Measurements from ENCODE around the gene NTN1.
"Not testable (repeated sequence)": the region's sequence is repeated elsewhere in the genome, so short reads cannot be mapped to it uniquely, and the experiment has no call there.

NTN1 gene

DNA sequence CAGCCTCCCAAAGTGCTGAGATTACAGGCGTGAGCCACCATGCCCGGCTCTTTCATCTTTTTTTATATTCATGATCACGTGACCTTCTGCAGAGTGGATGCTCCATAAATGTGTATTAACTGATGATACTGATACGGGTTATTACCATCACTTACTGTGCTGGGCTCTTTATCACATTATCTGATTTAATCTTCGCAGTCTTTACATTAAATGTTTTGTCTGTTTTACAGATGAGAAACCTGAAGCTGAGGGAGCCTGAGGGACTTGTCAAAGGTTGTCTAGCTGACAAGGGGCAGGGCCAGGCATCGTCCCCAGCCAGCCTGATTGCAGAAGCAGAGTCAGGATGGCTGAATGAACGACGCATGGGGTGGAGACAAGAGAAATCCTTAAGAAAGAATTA lies 104.4 kb downstream of the NTN1 start:
- DNase-seq: no peak

DNA sequence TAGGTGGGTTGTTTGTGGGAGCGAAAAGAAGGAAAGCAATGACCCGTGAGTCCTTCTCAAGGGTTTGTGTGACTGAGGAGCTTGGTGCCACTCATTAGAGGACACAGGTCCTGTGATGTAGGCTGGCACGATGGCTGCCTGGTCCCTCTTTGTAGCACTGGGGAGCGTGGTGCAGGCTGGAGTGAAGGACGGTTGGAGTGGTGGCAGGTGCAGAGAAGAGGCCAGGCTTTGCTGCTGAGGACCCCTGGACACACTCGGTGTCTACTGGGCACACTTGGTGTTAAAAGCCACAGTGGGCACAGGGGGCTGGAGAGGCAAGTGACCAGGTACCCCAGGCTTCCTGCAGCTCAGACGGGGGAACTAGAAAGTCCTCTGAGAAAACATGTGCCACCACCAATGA lies 106.0 kb downstream of the NTN1 start:
- no peak for DNase-seq

DNA sequence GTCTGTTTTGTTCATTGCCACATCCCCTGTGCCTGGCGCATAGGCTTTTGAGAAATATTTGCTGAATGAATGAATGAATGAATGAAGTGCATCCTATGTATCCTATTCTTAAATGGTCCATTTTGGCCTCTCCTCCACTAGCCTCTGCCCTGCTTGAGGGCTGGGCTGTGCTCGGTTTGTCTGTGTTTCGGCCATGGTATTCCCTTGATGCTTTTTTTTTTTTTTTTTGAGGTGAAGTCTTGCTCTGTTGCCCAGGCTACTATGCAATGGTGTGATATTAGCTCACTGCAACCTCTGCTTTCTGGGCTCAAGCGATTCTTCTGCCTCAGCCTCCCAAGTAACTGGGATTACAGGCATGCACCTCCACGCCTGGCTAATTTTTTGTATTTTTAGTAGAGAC lies 110.1 kb downstream of the NTN1 start:
- DNase-seq: no peak

DNA sequence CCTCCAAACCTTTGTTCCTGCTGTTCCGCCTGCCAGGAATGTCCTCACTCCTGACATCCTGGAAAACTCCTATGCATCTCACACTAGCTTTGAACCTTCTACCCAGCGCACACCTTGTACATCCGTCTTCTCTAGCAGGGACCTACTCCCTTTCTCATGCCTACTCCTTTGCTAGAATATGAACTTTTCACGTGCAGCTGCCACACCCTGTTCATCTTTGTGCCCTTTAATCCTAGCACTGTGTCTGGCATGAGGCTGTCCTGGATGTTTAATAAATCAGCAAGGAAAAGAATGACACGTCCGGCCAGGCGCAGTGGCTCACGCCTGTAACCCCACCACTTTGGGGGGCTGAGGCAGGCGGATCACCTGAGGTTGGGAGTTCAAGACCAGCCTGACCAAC lies 111.0 kb downstream of the NTN1 start:
- no peak for DNase-seq

DNA sequence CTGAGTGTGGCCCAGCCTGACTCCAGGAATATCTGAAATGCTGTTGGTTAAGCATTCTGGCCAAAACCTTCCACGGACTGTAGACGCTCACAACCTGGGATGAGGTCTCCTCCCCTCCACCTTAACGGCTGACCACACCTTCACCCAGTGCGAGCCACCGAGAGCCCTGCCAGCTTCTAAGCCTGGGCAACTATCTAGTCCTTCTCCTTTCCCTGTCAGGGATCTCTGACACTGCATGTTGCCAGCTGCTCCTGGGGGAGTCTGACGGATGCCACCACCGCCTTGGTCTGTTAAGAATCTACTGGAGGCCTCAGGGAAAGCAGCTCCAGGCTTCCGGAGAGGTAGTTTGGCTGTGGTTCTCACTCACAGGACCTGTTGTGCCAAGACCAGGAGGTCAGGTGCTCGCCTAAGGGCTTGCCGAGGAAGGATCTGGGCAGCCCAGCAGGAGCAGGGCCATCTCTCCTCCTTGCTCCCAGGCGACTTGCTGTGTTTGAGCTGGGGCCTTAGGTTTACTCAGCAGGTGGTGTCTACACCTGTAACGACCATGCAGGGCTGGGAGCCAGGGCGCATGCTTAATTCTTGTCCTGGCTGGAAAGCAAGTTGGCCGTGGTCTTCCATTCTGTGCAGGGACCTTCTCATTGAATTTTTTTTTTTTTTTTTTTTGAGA lies 111.8 kb downstream of the NTN1 start:
- DNase-seq: no peak

DNA sequence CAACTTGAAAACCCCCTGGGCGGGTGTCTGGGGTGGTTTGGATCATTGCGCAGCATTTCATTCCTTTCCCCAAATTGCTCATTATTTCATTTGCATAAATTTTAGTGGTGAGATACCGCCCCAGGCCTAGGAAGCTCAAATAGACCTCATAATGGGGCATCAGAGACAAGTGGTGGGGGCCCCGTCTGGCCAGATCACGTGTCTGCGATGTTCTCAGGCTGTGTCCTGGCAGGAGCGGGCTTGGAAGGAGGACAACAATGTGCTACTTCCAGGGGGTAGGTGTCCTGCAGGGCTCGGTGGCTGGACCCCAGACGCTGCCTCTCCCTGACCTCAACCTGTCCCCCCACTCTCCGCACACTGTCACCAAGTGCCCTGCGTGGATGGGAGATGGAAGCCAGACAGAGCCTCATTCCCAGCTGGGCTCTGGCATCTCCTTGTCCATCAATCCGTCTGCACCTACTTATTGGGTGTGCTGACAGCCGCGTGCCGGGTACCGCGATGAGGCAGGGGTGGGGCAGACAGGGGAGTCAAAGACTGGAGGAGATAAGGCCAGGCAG lies 116.9 kb downstream of the NTN1 start:
- DNase-seq: no peak

DNA sequence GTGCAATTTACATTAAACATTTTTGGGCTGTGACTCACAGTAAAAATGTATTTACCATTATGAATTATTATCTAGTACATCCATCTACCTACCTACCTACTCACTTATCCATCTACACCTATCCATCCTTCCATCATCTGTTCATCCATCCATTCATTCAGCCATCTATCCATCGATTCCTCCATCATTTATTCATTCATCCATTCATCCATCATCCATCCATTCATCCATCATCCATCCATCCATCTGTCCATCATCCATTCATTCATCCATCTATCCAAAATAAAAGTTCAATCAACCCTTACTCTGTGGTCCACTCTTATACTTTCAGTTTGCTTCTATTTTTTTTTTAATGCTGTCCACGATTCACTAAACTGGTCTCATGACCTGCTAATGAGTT lies 118.4 kb downstream of the NTN1 start:
- DNase-seq: no peak

DNA sequence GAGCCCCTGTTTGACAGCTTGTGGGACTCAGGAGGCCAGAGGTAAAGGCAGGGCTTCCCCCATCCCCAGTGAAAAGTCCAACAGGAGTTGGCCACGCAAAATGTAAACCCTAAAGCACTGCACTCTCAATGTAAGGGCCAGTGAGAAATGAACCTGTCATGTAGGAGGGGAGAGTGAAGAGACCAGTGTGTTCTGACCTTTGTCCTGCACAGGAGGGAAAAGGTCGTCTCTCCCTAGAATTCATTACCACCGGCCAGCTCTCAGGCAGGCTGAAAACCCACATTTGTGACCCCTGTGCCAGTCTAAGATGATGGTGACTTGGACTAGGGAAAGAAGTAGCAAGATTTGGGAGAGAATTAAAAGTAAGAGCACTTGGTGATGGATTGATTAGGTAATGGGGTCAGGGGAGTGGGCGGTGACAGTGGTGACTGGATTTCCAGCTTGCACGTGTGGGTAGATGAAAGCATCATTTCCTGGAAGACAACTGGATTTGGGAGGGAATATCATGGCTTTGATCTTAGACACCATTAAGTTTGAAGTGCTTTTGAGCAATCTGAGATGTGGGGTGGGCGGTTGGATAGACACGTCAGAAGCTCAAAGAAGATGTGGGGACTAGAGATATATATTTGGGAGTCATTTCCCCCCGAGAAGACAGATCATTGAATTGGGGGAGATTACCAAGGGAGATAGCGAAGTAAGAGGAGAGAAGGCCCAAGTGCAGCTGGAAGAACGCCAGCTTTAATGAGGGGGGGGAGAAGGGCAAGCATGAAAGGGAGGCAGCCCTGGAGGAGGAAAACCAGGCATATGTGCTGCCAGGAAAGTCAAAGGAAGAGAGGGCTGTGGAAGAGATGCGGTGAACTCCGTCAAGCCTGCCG lies 119.5 kb downstream of the NTN1 start:
- DNase-seq: no peak

DNA sequence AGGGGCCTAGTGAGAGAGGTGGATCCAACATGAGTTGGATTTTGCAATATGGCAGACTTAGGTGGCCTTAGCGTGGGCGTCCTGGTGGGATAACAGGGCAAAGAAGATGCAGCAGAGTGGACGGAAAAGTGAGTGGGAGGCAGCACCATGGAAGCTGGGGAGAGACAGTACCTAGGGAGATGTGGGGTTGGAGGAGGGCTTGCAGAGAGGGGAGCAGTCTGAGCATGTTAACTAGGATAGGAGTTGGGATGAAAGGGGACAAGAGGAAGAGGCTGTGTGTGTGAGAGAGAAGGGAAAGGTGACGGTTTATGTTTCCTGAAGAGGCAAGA lies 120.1 kb downstream of the NTN1 start:
- no peak for DNase-seq

DNA sequence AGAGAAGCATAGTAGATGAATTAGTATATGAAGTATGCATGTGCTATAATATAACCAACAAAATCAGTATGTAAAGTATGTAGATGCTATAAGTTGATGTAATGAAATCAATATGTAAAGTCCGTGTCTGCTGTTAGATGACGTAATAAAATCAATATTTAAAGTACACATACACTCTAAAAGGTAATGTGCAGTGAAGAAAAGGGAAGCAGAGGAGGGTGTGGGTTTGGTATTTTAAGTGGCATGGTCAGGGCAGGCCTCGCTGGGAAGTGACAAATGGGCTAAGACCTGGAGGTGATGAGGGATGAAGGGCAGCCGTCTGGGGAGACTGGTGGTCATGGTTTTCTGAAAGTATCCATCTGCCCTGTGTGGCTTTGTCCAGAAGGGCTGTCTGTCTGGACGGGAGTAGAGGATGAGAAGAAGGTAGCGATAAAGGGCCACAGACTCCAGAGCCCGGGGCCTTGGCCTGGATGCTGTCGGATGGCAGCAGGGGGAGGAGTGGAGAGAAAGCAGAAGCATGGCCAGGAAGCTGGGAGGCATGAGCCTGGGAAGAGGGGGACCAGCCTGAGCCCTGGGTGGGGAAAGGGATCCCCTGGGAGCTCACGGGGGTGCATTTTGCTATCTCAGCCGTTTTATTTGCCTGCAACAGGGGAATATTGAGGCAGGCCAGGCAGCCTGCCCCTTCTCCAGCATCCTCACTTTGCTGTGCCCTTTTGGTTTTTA lies 121.6 kb downstream of the NTN1 start:
- no peak for DNase-seq

DNA sequence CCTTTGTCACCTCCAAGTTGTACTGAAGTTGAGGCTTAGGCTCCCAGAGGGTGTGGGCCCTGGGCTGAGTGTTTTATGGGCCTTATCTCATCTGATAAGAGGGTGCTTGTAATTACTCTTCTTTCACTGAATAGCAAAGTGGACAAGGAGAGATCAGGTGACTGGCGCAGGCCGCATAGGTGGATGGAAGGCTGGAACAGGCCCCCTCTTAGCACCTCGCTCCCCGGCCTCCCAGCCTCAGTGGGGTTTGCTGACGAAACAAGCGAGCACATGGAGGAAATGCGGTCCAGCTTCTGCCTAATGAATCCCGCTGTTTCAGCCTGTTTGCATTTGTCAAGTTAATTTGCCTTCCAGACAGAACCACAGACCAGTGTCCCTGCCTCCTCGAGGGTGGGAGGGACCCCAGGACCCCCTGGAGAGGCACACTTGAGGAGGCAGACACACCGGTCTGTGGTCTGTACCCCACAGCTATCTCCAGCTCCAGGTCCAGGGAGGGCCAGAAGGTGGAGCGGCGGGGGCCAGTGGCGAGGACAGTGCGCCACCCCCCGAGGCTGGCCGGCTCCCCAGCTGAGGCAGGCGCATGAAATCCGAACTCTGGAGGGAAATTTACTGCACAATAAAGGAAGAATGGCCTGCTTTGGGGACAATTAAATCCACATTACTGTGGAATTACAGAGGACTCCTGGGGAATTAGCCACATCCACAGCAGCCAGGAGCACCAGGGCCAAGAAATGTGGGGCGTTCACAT lies 123.4 kb downstream of the NTN1 start:
- DNase-seq: no peak

DNA sequence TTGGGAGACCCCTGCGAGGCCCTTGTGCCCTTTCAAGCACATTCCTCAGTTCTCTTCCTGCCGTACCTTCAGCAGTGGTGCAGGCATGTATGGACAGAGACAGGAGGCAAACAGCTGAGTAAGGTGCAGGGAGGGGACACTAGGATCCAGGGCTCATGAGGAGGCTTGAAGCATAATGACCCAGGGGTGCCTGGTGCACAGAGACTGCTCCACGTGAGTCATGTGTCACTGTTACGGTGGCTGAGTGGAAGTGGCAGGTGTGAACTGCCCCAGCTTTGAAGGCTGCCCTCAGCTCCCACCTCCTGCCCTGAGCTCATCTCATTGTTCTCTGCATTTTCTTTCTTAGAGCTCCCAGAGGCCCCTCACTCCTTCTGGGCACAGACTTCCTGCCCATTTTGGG lies 124.8 kb downstream of the NTN1 start:
- DNase-seq: no peak

DNA sequence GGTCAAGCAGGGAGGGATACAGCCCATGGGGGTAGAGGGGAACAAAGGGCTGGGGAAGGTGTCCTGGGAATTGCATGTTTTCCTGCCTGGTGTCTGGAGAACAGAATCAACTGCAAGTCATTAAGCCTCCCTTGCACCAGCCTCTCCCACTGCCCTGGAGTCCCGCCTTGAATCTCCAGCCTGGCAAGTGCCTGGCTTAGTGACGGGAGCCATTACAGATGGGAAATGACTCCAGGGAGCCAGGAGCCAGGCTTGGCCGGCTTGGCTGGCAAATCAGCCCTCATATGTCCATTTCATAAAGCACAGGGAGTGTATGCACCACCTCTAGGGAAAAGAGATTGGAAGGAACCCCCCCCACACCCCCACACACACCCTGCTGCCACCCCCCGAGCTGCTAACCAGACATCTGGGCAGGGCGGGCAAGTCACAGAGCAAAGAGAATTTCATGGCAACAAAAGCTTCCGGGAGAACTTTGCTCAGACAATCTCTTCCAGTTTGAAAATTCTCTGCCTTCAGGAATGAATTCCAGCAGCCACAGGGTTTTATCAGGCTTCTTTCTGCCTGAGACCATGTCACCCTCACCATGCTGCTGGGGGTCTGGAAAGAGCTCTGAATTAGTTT lies 127.7 kb downstream of the NTN1 start:
- DNase-seq: no peak

DNA sequence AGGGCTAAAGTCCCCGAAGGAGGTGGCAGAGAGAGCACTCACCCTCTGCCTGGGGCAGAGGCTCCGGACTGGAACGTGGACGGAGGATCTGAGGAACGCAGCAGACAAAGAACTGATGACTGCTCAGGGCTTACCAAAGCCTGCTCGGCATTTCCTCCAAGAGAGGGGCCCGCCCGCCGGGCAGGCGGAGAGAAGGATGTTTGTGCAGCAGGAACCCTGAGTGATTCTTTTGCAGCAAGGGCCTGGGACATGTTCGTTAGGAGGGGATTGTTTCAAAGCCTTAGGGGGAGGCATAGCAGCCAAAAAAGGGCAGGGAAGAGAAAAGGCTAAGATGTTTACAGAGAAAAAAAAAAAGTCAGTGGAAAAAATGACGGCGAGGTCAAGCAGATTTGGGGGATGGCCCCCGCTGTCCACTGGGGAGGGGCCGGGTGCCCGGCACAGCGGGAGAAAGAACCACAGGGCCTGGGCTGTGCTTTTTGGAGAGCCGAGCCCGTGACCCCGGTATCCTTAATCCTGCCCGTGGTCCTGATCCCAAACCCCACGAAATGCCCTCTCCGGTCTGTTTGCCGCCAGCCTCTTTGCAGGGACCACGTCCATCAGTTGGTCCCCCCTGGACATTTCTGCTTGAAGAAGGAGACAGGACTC lies 129.3 kb downstream of the NTN1 start:
- DNase-seq: no peak

DNA sequence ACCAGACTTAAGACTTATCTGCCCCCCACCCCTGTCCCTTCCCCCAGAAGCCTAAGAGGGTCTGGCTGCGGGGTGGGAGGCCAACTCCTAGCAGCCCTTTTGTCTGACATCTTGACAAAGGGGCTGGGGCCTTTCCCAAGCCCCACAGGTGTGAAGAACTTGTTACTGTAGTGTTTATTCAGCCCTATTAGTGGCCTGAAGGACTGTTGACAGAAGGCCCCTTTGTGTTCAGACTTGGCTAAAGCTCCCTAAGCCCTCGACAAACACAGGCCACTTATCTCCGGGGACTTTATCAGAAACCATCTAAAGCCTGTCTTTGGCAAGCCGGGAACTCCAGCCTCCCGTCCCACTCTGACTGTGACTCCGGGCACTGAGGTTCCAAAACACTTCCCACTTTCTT lies 129.8 kb downstream of the NTN1 start:
- no peak for DNase-seq

DNA sequence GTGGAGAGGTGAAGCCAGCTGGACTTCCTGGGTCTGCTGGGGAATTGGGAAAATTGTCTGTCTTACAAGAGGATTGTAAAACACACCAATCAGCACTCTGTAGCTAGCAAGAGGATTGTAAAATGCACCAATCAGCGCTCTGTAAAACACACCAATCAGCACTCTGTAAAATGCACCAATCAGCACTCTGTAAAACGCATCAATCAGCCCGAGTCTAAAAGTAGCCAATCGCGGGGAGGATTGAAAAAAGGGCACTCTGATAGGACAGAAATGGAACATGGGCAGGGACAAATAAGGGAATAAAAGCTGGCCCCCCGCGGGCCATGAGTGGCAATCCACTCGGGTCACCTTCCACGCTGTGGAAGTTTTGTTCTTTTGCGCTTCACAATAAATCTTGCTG lies 130.4 kb downstream of the NTN1 start:
- DNase-seq: not testable (repeated sequence)

DNA sequence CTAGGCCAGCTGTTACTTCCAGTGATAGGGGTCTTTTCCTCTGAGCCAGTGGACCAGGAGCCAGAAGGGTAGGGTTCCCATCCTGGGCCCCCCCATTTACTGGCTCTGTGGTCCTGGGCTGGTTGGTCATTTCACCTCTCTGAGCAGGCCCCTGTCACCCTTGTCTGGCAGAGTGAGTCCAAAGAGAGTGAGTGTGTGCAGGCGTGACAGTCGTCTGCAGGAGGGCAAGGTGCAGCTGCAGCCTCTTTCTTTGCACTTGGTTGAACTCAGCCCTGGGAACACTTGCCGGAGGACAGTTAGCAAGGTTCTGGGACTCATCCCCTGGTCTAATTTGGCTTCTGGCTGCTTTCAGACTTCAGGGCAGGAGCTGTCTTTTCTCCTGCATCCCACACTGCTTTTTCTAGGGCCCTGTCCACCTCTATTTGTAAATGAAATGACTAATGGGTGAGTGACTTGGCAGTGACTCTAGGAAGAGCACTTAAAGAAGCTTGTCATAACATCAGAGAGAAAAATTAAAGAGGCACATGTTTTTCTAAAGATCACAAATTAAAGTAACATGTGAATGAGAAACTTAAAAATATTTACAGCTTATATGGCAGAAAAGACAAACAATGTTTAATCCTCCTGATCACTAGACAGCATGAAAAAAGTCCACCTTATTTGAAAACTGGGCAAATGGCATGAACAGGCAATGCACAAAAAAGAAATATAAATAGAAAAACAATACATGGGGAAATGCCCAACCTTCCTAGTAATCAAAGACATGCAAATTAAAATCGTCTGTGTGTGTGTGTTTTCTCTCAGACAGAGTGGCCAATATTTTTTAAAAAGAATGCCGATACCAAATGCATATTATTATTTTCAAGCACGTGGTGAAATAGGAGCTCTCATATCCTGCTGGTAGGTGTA lies 137.5 kb downstream of the NTN1 start:
- DNase-seq: no peak

DNA sequence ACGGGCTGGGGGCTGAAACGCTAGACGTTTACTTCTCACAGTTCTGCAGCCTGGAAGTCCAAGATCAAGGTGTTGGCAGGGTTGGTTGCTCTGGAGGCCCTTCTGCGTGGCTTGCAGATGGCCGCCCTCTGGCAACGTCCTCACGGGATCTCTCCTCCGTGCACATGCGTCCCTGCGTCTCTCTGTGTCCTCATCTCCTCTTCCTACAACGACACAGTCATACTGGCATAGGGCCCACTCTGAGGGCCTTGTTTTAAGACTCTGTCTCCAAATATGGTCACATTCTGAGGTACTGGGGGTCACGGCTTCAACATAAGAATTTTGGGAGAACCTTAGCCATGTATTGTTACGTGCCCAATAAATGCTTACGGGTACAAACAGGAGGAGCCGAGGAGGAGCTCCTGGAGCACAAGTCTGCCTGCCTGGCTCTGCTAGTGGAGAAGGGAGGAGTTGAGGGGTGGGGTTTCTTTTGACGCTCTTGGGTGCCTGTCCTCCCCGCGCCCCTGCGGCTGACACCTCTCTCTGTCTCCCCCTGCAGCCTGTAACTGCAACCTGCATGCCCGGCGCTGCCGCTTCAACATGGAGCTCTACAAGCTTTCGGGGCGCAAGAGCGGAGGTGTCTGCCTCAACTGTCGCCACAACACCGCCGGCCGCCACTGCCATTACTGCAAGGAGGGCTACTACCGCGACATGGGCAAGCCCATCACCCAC lies 141.1 kb downstream of the NTN1 start:
- DNase-seq: no peak

DNA sequence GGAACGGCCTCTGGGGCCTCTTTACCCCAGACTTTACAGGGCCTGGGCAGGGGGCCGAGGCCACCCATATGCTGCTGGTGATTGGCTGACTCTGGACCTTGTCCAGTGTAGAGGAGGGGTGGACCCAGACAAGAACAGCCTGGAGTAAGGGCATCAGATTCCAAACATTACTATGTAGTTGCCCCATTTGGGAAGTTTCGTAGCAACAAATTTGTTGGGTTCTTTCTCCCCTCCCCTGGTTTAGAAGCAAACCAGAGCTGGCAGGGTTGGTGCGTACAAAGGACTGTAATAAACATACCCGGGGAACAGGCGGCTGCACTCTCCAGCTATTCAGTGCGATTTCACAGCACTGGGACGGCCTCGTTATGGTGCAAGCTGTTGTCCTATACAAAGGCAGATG lies 145.5 kb downstream of the NTN1 start:
- no peak for DNase-seq

DNA sequence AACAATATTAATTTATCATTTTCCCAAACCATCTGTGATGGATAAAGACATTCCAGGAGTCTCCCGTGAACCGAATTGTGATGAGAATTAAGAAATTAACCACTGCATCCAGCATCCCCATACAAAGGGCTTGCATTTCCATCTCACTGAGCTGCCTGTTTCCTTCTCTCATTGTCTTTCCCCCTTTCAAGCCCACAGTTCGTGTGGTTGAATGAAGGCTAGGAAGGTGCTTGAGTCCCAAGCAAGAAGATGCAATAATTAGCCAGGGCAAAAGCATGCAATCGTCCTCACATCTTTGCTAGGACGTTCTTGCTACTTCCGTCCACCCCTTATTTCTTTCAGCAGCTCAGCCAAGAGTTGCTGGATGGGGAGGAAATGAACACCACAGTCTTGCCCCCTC lies 146.1 kb downstream of the NTN1 start:
- no peak for DNase-seq

All from activated CD4-positive, alpha-beta T cell treated with anti-CD3 and anti-CD28 coated beads, Interleukin-2, amount 50 U/mL, for 4 hours (primary cell).